MM.1S (cell line): ENCODE data around the gene SAMD8.

ENCODE experiments used
- DNase-seq: peaks from one replicate; pipeline ENCODE4 v3.0.0-alpha.2; 2015
- H2AFZ ChIP-seq: fragments of 300-600 bp; sonication (generic); 2 replicates; pipeline ENCODE4 v1.6.0; 2016; ENCODE audit warnings: antibody characterized with exemption, low read length
- H3F3A ChIP-seq: fragments of 300-600 bp; sonication (generic); 2 replicates; pipeline ENCODE4 v1.6.1; 2016; ENCODE audit warnings: mild to moderate bottlenecking, antibody characterized with exemption, low read length, moderate library complexity, mixed read lengths; ENCODE audit not compliant: insufficient read depth
- H3K27ac ChIP-seq: fragments of 300-600 bp; sonication (generic); 2 replicates; pipeline ENCODE4 v1.5.1; 2016; ENCODE audit warnings: mild to moderate bottlenecking, low read length
- H3K27me3 ChIP-seq: fragments of 300-600 bp; sonication (generic); replicated peaks from 2 replicates; pipeline ENCODE4 v1.6.0; 2016; ENCODE audit warnings: low read length; ENCODE audit not compliant: insufficient read depth
- H3K36me3 ChIP-seq: fragments of 300-600 bp; sonication (generic); replicated peaks from 2 replicates; pipeline ENCODE4 v1.6.1; 2016; ENCODE audit warnings: mild to moderate bottlenecking, low read length, mixed read lengths; ENCODE audit not compliant: insufficient read depth
- H3K4me1 ChIP-seq: fragments of 300-600 bp; sonication (generic); 2 replicates; pipeline ENCODE4 v1.6.1; 2016; ENCODE audit warnings: low read length, mixed read lengths
- H3K4me2 ChIP-seq: fragments of 300-600 bp; sonication (generic); 2 replicates; pipeline ENCODE4 v1.6.0; 2016; ENCODE audit warnings: low read depth, low read length
- H3K4me3 ChIP-seq: fragments of 300-600 bp; sonication (generic); 2 replicates; pipeline ENCODE4 v1.5.1; 2016; ENCODE audit warnings: low read length, mixed read lengths
- H3K79me2 ChIP-seq: fragments of 300-600 bp; sonication (generic); 2 replicates; pipeline ENCODE4 v1.6.1; 2016; ENCODE audit warnings: mixed run types, low read length, mixed read lengths
- H3K9ac ChIP-seq: fragments of 300-600 bp; sonication (generic); 2 replicates; pipeline ENCODE4 v1.6.1; 2016; ENCODE audit warnings: low read length, mixed read lengths
- H3K9me2 ChIP-seq: fragments of 300-600 bp; sonication (generic); replicated peaks from 2 replicates; pipeline ENCODE4 v1.6.1; 2016; ENCODE audit warnings: mild to moderate bottlenecking, low read length, mixed read lengths; ENCODE audit not compliant: insufficient read depth
- H3K9me3 ChIP-seq: fragments of 300-600 bp; sonication (generic); replicated peaks from 2 replicates; pipeline ENCODE4 v1.6.1; 2016; ENCODE audit warnings: mild to moderate bottlenecking, low read length, mixed read lengths; ENCODE audit not compliant: insufficient read depth
- H4K20me1 ChIP-seq: fragments of 300-600 bp; sonication (generic); 2 replicates; pipeline ENCODE4 v1.6.1; 2016; ENCODE audit warnings: mild to moderate bottlenecking, low read length, moderate library complexity, mixed read lengths; ENCODE audit not compliant: insufficient read depth
- CTCF ChIP-seq: fragments of 300-600 bp; sonication (generic); IDR thresholded peaks from 2 replicates; pipeline ENCODE4 v1.5.1; 2016; ENCODE audit warnings: antibody characterized with exemption, low read length, mixed read lengths
- EZH2 ChIP-seq: fragments of 300-600 bp; sonication (generic); optimal IDR thresholded peaks from 2 replicates; pipeline ENCODE3; 2017; ENCODE audit warnings: low read depth, mild to moderate bottlenecking, antibody characterized with exemption, low read length, mixed read lengths
- EZH2phosphoT487 ChIP-seq: fragments of 300-600 bp; sonication (generic); IDR thresholded peaks from 2 replicates; pipeline ENCODE4 v1.6.1; 2018; ENCODE audit warnings: antibody characterized with exemption, low read length

Gene SAMD8

GRCh38 chr10:75102830-75103673, 8.4 kb upstream of the SAMD8 start:
- TF ChIP-seq EZH2phosphoT487 = no peak
- no peak for TF ChIP-seq EZH2
- TF ChIP-seq CTCF = no peak
- H2AFZ ChIP-seq = no peak overlapping the region

GRCh38 chr10:75103881-75104686, 7.4 kb upstream of the SAMD8 start:
- Histone ChIP-seq H3K9me2 (no peaks in the 10 kb centered on the region), H3F3A (no peaks in the 10 kb centered on the region), H3K27ac (no peak overlapping the region), H4K20me1 (no peaks in the 10 kb centered on the region), H2AFZ (no peak overlapping the region), H3K36me3 (no peaks in the 10 kb centered on the region), H3K9ac (no peak overlapping the region), H3K4me3 (no peak overlapping the region), H3K4me1 (no peaks in the 10 kb centered on the region), H3K4me2 (no peak overlapping the region), H3K79me2 (no peaks in the 10 kb centered on the region), H3K9me3 (no peaks in the 10 kb centered on the region), H3K27me3 (no peaks in the 10 kb centered on the region)
- DNase-seq = no peak
- TF ChIP-seq EZH2phosphoT487 = no peak
- no peak for TF ChIP-seq EZH2
- no peak for TF ChIP-seq CTCF

More at GRCh38 chr10:75102830-75103673, 8.4 kb upstream of the SAMD8 start:
- Histone ChIP-seq H3K4me1 (no peaks in the 10 kb centered on the region), H3K4me2 (no peak overlapping the region), H3K9me2 (no peaks in the 10 kb centered on the region), H3F3A (no peaks in the 10 kb centered on the region), H3K9me3 (no peaks in the 10 kb centered on the region), H3K4me3 (no peak overlapping the region), H3K79me2 (no peaks in the 10 kb centered on the region), H3K27me3 (no peaks in the 10 kb centered on the region), H3K36me3 (no peaks in the 10 kb centered on the region), H3K9ac (no peak overlapping the region), H4K20me1 (no peaks in the 10 kb centered on the region), H3K27ac (no peak overlapping the region)
- no peak for DNase-seq

GRCh38 chr10:75104842-75105241, 6.6 kb upstream of the SAMD8 start:
- Histone ChIP-seq H3K4me2 (no peak overlapping the region), H4K20me1 (no peaks in the 10 kb centered on the region), H3K4me3 (no peak overlapping the region), H3F3A (no peaks in the 10 kb centered on the region), H3K4me1 (no peaks in the 10 kb centered on the region), H3K9me3 (no peaks in the 10 kb centered on the region), H3K79me2 (no peaks in the 10 kb centered on the region), H3K27ac (no peak overlapping the region), H3K9ac (no peak overlapping the region), H2AFZ (no peak overlapping the region), H3K9me2 (no peaks in the 10 kb centered on the region), H3K36me3 (no peaks in the 10 kb centered on the region), H3K27me3 (no peaks in the 10 kb centered on the region)
- TF ChIP-seq EZH2phosphoT487 (no peak), EZH2 (no peak), CTCF (no peak)
- DNase-seq = no peak
